BLaER1 treated with 17β-estradiol and CSF1 and Interleukin-3, amounts not matched to agents 10 nM and 100 nM (cell line): ENCODE measurements around the gene C12orf75.
"Not testable (repeated sequence)": the region's sequence is repeated elsewhere in the genome, so short reads cannot be mapped to it uniquely, and the experiment has no call there.

Experiments used
- H3K27ac ChIP-seq, 11 experiments: shearing (Covaris generic); formaldehyde crosslinking; 2 replicates each; pipeline ENCODE4 v1.8.1; 2022
- H3K27me3 ChIP-seq, 11 experiments: shearing (Covaris generic); formaldehyde crosslinking; 2 replicates each; pipeline ENCODE4 v1.8.1; 2022
- H3K36me3 ChIP-seq, 11 experiments: shearing (Covaris generic); formaldehyde crosslinking; 2 replicates each; pipeline ENCODE4 v1.8.1; 2022
- H3K4me1 ChIP-seq, 10 experiments: shearing (Covaris generic); formaldehyde crosslinking; 2 replicates each; pipeline ENCODE4 v1.8.1; 2022
- H3K4me2 ChIP-seq, 11 experiments: shearing (Covaris generic); formaldehyde crosslinking; 2 replicates each; pipeline ENCODE4 v1.8.1; 2022
- H3K4me3 ChIP-seq, 10 experiments: shearing (Covaris generic); formaldehyde crosslinking; 2 replicates each; pipeline ENCODE4 v1.8.1; 2022
- H3K9ac ChIP-seq, 11 experiments: shearing (Covaris generic); formaldehyde crosslinking; 2 replicates each; pipeline ENCODE4 v1.8.1; 2022
- H3K9me3 ChIP-seq, 11 experiments: shearing (Covaris generic); formaldehyde crosslinking; replicated peaks in 1 of 11; 2 replicates each; pipeline ENCODE4 v1.8.1; 2022
- H4K20me1 ChIP-seq, 11 experiments: shearing (Covaris generic); formaldehyde crosslinking; 2 replicates each; pipeline ENCODE4 v1.8.1; 2022
- Cebpa-rat ChIP-seq, 11 experiments: shearing (Covaris generic); IDR thresholded peaks; 2 replicates each; pipeline ENCODE4 v1.8.1; 2022

C12orf75 gene

GRCh38 chr12:105292705-105293104, 37.8 kb upstream of the C12orf75 start:
- no peaks in the 10 kb centered on the region for H3K27me3 ChIP-seq
- no peak overlapping the region for H3K9ac ChIP-seq
- H3K4me3 ChIP-seq: no peak overlapping the region
- H4K20me1 ChIP-seq: no peaks in the 10 kb centered on the region
- TF ChIP-seq Cebpa-rat (IDR thresholded peaks at IDR 0.05): no peak
- H3K9me3 ChIP-seq: peaks cover 3 to 15% (median 4%) of the 10 kb centered on the region in 11 experiments
- H3K36me3 ChIP-seq: no peaks in the 10 kb centered on the region; a peak in 1 of 22 replicates
- peaks cover 0 to 6% (median 0%) of the 10 kb centered on the region in 10 experiments; a peak in 2 of 20 replicates for H3K4me1 ChIP-seq
- no peak overlapping the region for H3K4me2 ChIP-seq
- no peak overlapping the region for H3K27ac ChIP-seq

- TF ChIP-seq Cebpa-rat (IDR thresholded peaks at IDR 0.05): no peak
- Histone ChIP-seq H3K4me2 (no peak overlapping the region), H3K9ac (no peak overlapping the region), H4K20me1 (no peaks in the 10 kb centered on the region), H3K27ac (no peak overlapping the region), H3K4me1 (peaks cover 0 to 6% (median 0%) of the 10 kb centered on the region in 10 experiments; a peak in 2 of 20 replicates), H3K36me3 (no peaks in the 10 kb centered on the region; a peak in 1 of 22 replicates), H3K9me3 (peaks cover 8 to 20% (median 9%) of the 10 kb centered on the region in 11 experiments), H3K27me3 (no peaks in the 10 kb centered on the region), H3K4me3 (no peak overlapping the region)
Observed at GRCh38 chr12:105293187-105293586, 37.3 kb upstream of the C12orf75 start.

- TF ChIP-seq Cebpa-rat (IDR thresholded peaks at IDR 0.05): no peak
- no peak overlapping the region for H3K9ac ChIP-seq
- peaks cover 0 to 5% (median 0%) of the 10 kb centered on the region in 10 experiments; a peak in 2 of 20 replicates for H3K4me1 ChIP-seq
- no peaks in the 10 kb centered on the region; a peak in 1 of 22 replicates for H3K36me3 ChIP-seq
- H3K27me3 ChIP-seq: no peaks in the 10 kb centered on the region
- H3K27ac ChIP-seq: no peak overlapping the region
- no peak overlapping the region for H3K4me3 ChIP-seq
- H3K9me3 ChIP-seq: peaks cover 18 to 26% (median 18%) of the 10 kb centered on the region in 11 experiments
- H3K4me2 ChIP-seq: no peak overlapping the region
- H4K20me1 ChIP-seq: no peaks in the 10 kb centered on the region
Observed at GRCh38 chr12:105294161-105294560, 36.3 kb upstream of the C12orf75 start.

DNA sequence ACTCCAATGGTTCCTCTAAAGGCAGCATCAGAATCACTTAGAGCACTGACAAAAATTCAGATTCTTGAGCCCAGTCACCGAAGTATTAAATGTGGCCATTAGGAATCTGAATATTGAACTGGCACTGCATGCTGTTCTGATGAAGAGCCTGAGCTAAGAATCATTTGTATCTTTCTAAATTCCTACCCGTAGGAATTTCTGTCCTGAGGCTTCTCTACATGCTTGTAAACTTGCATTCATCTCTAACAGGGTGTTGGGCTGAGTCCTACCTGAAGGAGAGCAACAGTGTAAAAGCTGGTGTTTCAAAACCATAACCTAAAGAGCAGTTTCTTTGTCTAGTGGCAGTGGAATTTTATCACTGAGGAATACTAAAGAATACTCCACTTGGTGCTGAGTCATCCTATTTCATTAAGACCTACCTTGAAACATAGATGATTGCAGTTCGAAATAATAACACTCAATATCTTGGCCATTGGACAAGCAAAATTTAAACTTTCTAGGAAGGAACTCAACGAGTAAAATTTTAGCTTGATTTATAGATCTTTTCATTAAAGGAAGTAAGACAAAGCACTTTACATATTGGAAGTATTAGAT, 35.5 kb upstream of the C12orf75 start:
- no peaks in the 10 kb centered on the region; a peak in 1 of 22 replicates for H3K36me3 ChIP-seq
- TF ChIP-seq Cebpa-rat (IDR thresholded peaks at IDR 0.05): no peak
- no peaks in the 10 kb centered on the region for H4K20me1 ChIP-seq
- H3K4me1 ChIP-seq: no peaks in the 10 kb centered on the region
- H3K4me3 ChIP-seq: no peak overlapping the region
- H3K27ac ChIP-seq: no peak overlapping the region
- H3K4me2 ChIP-seq: no peak overlapping the region
- peaks cover 26 to 29% (median 26%) of the 10 kb centered on the region in 11 experiments for H3K9me3 ChIP-seq
- no peak overlapping the region for H3K9ac ChIP-seq
- no peaks in the 10 kb centered on the region for H3K27me3 ChIP-seq

DNA sequence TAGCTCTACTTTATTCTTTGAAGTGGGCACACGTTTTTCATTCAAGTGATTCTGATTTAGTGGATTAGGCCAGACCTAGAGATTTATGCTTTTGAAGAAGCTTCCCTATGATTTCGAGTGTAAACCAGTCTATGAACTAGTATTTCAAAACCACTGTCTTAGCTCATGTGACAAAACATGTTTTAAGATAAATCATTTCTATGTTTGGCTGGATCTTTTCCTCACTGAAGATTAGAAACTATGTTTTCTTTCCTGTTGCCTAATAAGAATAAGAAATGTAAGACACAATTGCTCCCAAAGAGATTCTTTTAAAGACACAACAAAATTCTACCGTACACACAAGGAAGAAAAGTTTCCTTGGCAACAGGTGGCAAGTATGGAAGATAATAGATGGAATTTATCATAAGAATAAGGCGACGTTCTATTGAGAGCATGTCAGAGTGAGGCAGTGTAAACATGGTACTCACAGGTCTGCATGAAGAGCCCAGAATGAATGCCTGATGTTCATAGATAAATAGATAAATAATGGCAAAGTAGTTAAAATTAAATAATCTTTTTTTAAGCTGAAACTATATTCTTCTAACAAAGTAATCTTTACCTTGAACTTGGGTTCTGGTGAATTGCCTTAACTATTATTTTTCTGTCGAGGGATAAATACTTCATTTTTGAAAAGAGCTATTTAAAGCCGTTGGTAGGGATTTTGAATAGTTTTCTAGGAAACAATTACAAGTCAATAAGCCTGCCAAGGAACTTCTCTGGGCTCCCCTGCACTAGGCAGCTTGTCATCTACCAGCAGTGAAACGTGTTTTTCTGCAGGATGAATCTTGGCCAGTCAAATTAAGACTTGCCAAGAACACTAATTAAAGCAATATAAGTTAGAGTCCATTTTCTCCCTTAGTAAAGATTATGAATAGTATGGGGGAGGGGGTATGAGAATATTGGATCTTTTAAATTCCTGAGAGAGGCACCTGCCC, 34.1 kb upstream of the C12orf75 start:
- Histone ChIP-seq H3K4me2 (no peak overlapping the region), H3K36me3 (no peaks in the 10 kb centered on the region; a peak in 1 of 22 replicates), H3K27ac (no peak overlapping the region), H3K27me3 (no peaks in the 10 kb centered on the region), H4K20me1 (no peaks in the 10 kb centered on the region), H3K9ac (no peak overlapping the region), H3K4me1 (no peaks in the 10 kb centered on the region), H3K4me3 (no peak overlapping the region), H3K9me3 (peaks cover 38 to 41% (median 39%) of the 10 kb centered on the region in 11 experiments)
- no peak for TF ChIP-seq Cebpa-rat (IDR thresholded peaks at IDR 0.05)

DNA sequence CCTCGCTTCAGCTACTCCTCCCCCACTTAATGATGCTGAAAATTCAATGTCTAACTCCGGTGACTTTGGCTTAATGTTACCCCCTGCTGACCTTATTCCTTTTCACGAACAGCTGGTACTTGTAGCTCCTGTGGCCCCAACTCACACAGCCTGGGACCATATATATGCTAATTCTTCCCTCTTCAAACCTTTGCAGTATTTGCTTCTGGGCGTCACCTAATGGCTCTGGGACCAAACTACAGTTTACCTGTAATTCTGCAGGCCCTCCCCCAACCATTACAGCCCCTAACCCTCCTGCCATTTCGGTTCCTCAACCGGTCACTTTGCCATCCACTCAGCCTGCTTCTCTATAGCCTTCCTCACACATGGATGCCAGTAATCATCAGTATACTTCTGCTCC, 29.6 kb upstream of the C12orf75 start:
- no peak overlapping the region for H3K27ac ChIP-seq
- H3K27me3 ChIP-seq: no peaks in the 10 kb centered on the region
- no peaks in the 10 kb centered on the region; a peak in 1 of 22 replicates for H3K36me3 ChIP-seq

DNA sequence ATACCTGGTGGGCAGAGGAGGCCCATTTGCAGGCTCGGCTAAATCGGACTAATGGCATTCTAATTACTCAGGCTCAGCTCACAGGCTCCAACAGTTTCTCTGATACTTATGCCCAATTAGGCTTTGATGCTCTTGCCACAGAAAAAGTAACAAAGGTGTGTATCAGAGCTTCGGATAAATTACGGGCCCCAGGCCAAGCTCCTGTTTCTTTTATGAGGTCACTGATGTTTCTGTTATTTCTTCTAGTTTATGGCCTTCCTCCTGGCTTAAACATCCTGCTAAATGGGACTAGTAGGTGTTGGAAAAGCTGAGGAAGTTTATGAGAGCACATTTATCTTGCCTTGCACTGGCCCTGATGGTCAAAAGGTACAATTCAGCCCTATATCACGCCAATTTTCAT, 28.8 kb upstream of the C12orf75 start:
- Histone ChIP-seq H3K9me3 (peaks cover 38 to 59% (median 45%) of the 10 kb centered on the region in 11 experiments), H3K9ac (no peak overlapping the region), H3K27ac (no peak overlapping the region), H3K4me3 (no peak overlapping the region), H3K4me2 (no peak overlapping the region), H4K20me1 (no peaks in the 10 kb centered on the region), H3K27me3 (no peaks in the 10 kb centered on the region), H3K36me3 (no peaks in the 10 kb centered on the region; a peak in 1 of 22 replicates), H3K4me1 (no peaks in the 10 kb centered on the region)
- TF ChIP-seq Cebpa-rat (IDR thresholded peaks at IDR 0.05): no peak

More for the DNA sequence above, 29.6 kb upstream of the C12orf75 start:
- peaks cover 38 to 59% (median 45%) of the 10 kb centered on the region in 11 experiments for H3K9me3 ChIP-seq
- no peak overlapping the region for H3K4me2 ChIP-seq
- H4K20me1 ChIP-seq: no peaks in the 10 kb centered on the region
- H3K4me1 ChIP-seq: no peaks in the 10 kb centered on the region
- no peak overlapping the region for H3K9ac ChIP-seq
- no peak overlapping the region for H3K4me3 ChIP-seq
- TF ChIP-seq Cebpa-rat (IDR thresholded peaks at IDR 0.05): no peak

DNA sequence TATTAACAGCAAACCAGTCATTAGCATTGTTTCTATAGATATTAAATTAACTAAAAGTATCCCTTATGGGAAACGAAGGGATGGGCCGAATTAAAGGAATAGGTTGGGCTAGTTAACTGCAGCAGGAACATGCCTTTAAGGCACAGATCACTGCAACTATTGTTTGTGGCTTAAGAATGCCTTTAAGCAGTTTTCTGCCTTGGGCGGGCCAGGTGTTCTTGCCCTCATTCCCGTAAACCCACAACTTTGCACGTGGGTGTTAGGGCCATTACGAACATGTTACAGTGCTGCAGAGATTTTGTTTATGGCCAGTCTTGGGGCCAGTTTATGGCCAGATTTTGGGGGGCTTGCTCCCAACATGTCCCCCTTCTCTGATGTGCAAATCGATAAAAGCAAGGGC, 27.5 kb upstream of the C12orf75 start:
- not testable (repeated sequence) for H3K27ac ChIP-seq, H3K4me3 ChIP-seq, H3K27me3 ChIP-seq, H3K9ac ChIP-seq, H3K36me3 ChIP-seq, H4K20me1 ChIP-seq, H3K4me2 ChIP-seq, H3K4me1 ChIP-seq
- peaks cover 32 to 53% (median 41%) of the 10 kb centered on the region in 11 experiments for H3K9me3 ChIP-seq

DNA sequence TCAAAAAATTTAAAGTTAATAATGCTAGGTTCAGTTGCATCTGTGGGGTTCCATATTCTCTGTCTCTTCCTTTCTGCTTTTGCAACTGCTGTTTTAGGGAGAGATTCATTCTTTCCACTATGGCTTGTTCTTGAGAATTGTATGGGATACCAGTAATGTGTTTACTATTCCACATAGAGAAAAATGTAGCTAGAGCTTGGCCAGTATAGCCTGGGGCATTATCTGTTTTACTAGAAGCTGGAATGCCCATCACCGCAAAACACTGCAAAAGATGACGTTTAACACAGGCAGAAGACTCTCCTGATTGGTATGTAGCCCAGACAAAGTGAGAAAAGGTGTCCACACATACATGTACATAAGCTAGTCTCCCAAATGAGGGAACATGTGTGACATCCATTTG, 25.9 kb upstream of the C12orf75 start:
- not testable (repeated sequence) for H4K20me1 ChIP-seq, H3K4me1 ChIP-seq, H3K4me3 ChIP-seq, H3K36me3 ChIP-seq, H3K27ac ChIP-seq, H3K9ac ChIP-seq, H3K4me2 ChIP-seq, H3K27me3 ChIP-seq
- H3K9me3 ChIP-seq: peaks cover 31 to 53% (median 40%) of the 10 kb centered on the region in 11 experiments

DNA sequence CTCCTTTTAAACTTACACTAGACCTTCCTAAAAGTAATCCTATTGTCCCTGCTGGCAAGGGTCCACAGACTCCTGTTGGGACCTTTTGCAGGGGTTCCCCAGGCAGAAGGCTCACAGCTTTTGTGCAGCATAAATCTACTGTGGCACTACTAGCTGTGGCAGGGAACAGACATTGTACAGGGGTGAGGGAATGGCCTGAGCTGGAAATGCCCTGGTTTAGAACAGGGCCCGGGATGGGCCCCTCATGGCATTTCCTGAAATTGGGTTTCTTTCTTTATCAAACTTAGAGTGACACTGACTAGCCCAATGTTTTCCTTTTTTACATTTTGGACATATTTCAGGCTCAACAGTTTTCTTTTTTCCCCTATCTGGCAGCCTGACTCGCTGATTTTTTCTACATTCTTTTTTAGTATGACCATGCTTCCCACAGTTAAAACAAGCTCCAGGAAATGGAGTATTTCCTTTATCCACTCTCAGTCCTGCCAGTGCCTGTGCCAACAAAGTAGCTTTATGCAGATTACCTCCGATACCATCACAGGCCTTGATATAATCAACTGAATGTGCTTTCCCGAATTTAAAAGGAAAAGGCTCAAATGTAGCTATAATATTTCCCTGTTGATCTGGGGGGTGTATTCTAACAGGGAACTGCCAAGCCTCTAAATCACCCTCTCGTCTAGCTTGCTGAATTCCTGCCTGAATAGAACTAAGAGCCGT, 22.7 kb upstream of the C12orf75 start:
- not testable (repeated sequence) for H3K36me3 ChIP-seq, H3K4me3 ChIP-seq, H3K27ac ChIP-seq, H3K27me3 ChIP-seq, H3K9ac ChIP-seq, H3K4me2 ChIP-seq, H3K4me1 ChIP-seq, H4K20me1 ChIP-seq
- peaks cover 24 to 40% (median 29%) of the 10 kb centered on the region in 11 experiments for H3K9me3 ChIP-seq

GRCh38 chr12:105308839-105309238, 21.7 kb upstream of the C12orf75 start:
- H3K36me3 ChIP-seq, H3K9ac ChIP-seq, H3K4me2 ChIP-seq, H3K27me3 ChIP-seq, H4K20me1 ChIP-seq, H3K27ac ChIP-seq, H3K4me1 ChIP-seq, H3K4me3 ChIP-seq: not testable (repeated sequence)
- H3K9me3 ChIP-seq: peaks cover 31 to 43% (median 37%) of the 10 kb centered on the region in 11 experiments

- not testable (repeated sequence) for H3K9ac ChIP-seq, H3K4me1 ChIP-seq, H3K36me3 ChIP-seq, H3K4me3 ChIP-seq, H3K27ac ChIP-seq, H3K27me3 ChIP-seq, H3K4me2 ChIP-seq, H4K20me1 ChIP-seq
- H3K9me3 ChIP-seq: peaks cover 36 to 49% (median 42%) of the 10 kb centered on the region in 11 experiments
Observed at GRCh38 chr12:105309384-105309783, 21.1 kb upstream of the C12orf75 start.
